22Rv1 (cell line): ENCODE data around the gene C11orf98.

Source experiments
- CTCF ChIP-seq: fragments of 450-650 bp; IDR thresholded peaks from 2 replicates; pipeline ENCODE4 v1.5.1; 2017; ENCODE audit warnings: mild to moderate bottlenecking
- ZFX ChIP-seq: fragments of 450-650 bp; IDR thresholded peaks from 2 replicates; pipeline ENCODE4 v1.6.1; 2017; ENCODE audit warnings: antibody characterized with exemption, borderline replicate concordance

- TF ChIP-seq CTCF (no peak), ZFX (no peak)
These were observed 47.3 kb upstream of the C11orf98 start for GRCh38 chr11:62712276-62712812.
